ENCODE results near the gene APLNR.

The APLNR gene

GRCh38 chr11:57251037-57251436, 14.0 kb upstream of the APLNR start:
- DNase-seq = no peak

GRCh38 chr11:57249384-57250319, 12.6 kb upstream of the APLNR start:
- DNase-seq = peak; percentile 67

- no peak for DNase-seq
These were observed 11.8 kb upstream of the APLNR start for GRCh38 chr11:57248780-57249383.

GRCh38 chr11:57244911-57245310, 7.9 kb upstream of the APLNR start:
- DNase-seq = no peak

GRCh38 chr11:57241353-57241972, 4.4 kb upstream of the APLNR start:
- no peak for DNase-seq

- DNase-seq = no peak
These were observed 3.7 kb upstream of the APLNR start for GRCh38 chr11:57240757-57241156.

GRCh38 chr11:57240007-57240406, 3.0 kb upstream of the APLNR start:
- DNase-seq = no peak

GRCh38 chr11:57239348-57239747, 2.3 kb upstream of the APLNR start:
- DNase-seq = no peak

- no peak for DNase-seq
These were observed 1.0 kb downstream of the APLNR start for GRCh38 chr11:57235761-57236703.

- no peak for DNase-seq
These were observed 3.3 kb downstream of the APLNR start for GRCh38 chr11:57233702-57234101.

- no peak for DNase-seq
These were observed 5.4 kb downstream of the APLNR start for GRCh38 chr11:57231539-57232253.

- DNase-seq = no peak
These were observed 6.1 kb downstream of the APLNR start for GRCh38 chr11:57230791-57231538.

- no peak for DNase-seq
These were observed 6.7 kb downstream of the APLNR start for GRCh38 chr11:57230316-57230715.

GRCh38 chr11:57228600-57228999, 8.4 kb downstream of the APLNR start:
- DNase-seq = no peak

GRCh38 chr11:57224537-57224936, 12.5 kb downstream of the APLNR start:
- DNase-seq = no peak

GRCh38 chr11:57224128-57224527, 12.9 kb downstream of the APLNR start:
- DNase-seq = no peak

GRCh38 chr11:57223601-57224000, 13.4 kb downstream of the APLNR start:
- DNase-seq = no peak

GRCh38 chr11:57222239-57222638, 14.8 kb downstream of the APLNR start:
- no peak for DNase-seq

GRCh38 chr11:57219021-57219627, 17.9 kb downstream of the APLNR start:
- no peak for DNase-seq

- DNase-seq = no peak
These were observed 20.0 kb downstream of the APLNR start for GRCh38 chr11:57217053-57217452.

GRCh38 chr11:57216463-57216862, 20.6 kb downstream of the APLNR start:
- DNase-seq = no peak
